Adipose tissue (tissue), 3 donors: ENCODE results near the gene UBL5. TPM values are rescaled to one million over a fixed set of nuclear protein-coding genes. Genes with fewer than 3 reads are reported as not detected.

Source experiments
- H3K27ac ChIP-seq: one replicate; pipeline ENCODE4 v1.5.1; 2013; ENCODE audit warnings: low read depth, low read length
- WGBS, 3 donors: extraction: QIAGEN DNeasy Blood & Tissue Kit; methylation state at CpG; one replicate each; pipeline ENCODE4 v1.1.7; 2013; 5-methylcytosine and 5-hydroxymethylcytosine counted together
- polyA plus RNA-seq, 3 donors: library from polyadenylated mRNA; stranded (reverse); fragments of 200-250 nt; gene quantifications; one replicate each; pipeline ENCODE4 v1.2.3, GENCODE V29; 2013
- donor health status: healthy with polysubstance abuse.
- donor health status: Bipolar disorder and iron deficiency.
- donor health status: healthy.

UBL5 gene
- polyA plus RNA-seq, 3 donors, result 276 to 718 (median 639) TPM

DNA sequence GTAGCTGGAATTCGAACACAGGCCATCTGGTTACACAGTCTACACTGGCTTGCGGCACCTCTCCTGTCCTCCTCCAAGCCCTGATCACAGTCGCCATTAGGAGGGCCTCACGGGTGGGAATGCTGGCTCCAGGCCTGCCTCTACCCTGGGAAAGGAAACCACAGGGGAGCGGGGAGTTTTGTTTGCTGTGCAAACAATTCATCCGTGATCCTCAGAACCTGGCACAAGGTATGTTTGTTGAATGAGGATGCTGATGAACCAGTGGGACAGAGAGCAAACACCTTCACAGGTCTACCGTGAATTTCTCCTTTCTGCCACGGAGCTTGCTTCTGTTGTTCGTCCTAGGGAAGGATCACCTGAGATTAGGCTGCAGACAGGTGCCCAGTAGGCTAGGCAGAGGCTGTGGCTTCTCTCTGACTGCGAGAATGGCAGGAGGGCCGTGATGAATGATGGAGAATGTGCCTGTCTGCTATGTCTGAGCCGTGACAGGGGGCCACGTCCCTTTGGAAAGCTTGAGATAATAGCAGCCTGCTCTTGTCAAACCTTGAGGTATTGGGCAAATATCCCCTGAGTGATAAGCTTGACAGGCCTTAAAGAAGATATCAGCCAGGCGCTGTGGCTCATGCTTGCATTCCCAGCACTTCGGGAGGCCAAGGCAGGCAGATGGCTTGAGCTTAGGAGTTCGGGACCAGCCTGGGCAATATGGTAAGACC is 44.1 kb downstream of the UBL5 start:
- H3K27ac ChIP-seq, result no peak overlapping the region
- 29 to 75% (median 74%) methylated on average over 16 of the region's 16 CpGs for WGBS, 3 donors

DNA sequence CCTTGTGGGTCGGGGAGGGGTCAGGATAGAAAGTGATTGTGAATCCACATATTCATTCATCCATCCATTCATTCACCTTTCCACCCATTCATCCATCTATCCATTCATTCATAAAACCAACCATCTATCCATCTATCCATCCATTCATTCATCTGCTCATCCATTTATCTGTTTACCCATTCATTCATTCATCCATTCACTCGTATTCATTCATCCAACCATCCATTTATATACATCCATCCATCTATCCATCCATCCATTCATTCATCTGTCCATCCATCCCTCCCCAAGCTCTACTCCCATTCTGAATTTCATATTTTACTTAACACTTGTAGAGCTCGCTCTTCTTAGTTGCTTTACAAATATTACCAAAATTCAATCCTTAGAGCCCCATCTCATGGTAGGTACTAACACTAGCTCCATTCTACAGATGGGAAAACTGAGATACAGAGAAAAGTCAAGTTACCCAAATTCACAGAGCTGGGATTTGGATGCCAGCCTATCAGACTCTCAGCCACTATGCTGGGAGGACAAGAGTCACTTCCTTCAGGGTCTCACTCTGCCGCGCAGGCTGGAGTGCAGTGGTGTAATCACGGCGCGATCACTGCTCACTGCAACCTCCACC is 45.0 kb downstream of the UBL5 start:
- WGBS, 3 donors, result 92 to 96% (median 96%) methylated on average over 8 of the region's 8 CpGs
- H3K27ac ChIP-seq, result no peak overlapping the region

DNA sequence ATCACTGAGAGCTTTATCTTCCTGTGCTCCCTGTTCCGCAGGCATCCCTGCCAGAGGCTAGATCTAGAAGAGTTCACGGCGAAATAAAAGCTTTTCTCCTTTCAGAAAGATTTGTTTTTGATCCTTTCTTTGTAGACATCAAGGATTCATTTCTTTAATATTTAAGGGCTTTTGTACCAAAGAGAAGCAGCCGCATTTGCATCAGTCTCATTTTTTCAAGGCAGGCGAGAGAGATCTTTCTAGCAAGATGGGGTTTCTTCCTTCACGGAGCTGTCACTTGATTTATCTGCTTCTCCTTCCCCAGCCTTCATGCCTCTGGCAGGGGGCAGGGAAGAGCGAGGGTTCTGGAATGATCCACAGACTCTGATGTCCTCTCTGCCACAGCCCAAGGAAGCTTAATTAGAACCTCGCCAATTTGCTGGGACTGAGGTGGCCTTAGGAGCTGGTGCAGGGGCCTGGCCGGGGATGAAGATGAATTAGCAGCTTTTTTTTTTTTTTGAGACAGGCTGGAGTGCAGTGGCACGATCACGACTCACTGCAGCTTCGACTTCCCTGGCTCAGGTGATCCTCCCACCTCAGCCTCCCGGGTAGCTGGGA is 47.4 kb downstream of the UBL5 start:
- 73 to 77% (median 75%) methylated on average over 13 of the region's 13 CpGs for WGBS, 3 donors
- H3K27ac ChIP-seq, result no peak overlapping the region

DNA sequence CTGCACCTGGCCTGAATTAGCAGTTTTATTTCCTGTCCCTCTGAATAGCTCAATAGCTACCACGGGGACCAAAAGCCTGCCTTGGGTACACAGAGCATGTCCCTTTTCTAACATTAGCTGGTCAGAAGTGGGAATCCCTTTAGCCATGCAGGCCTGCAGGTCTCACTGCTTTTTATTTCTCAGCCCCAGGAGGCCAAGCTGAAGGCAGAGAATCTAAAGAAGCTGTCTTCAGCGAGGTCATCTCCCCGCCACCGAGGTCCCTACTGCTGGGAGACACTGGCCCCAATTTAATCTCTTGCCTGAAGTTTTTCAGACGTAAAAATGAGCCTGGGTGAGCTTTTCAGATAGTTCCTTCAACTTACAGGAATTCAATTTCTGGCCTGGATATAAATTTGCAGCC is 48.1 kb downstream of the UBL5 start:
- no peak overlapping the region for H3K27ac ChIP-seq
- WGBS, 3 donors, result 73 to 78% (median 77%) methylated on average over 5 of the region's 5 CpGs

DNA sequence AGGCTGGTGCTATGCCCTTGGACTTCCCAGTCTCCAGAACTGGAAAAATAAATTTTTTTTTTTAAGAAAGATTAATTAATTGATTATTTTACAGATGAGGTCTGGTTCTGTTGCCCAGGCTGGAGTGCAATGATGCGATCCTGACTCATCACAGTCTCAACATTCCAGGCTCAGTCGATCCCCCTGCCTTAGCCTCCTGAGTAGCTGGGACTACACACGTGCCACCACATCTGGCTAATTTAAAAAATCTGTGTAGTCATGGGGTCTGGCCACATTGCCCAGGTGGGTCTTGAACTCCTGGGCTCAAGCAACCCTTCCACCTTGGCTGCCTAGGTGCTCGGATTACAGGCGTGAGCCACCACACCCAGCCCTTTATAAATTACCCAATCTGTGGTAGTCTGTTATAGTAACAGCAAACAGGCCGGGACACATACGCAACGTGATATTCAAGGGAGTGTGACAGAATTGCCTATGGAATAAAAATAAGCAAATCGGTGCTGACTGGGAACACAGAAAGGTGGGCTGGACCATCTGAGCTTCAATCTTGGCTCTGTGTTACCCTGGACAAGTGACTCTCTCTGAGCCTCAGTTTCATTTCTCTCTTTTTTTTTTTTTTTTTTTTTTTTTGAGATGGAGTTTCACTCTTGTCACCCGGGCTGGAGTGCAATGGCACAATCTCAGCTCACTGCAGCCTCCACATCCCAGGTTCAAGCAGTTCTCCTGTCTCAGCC is 50.2 kb downstream of the UBL5 start:
- H3K27ac ChIP-seq, result no peak overlapping the region
- WGBS, 3 donors, result 91 to 93% (median 91%) methylated on average over 10 of the region's 10 CpGs

DNA sequence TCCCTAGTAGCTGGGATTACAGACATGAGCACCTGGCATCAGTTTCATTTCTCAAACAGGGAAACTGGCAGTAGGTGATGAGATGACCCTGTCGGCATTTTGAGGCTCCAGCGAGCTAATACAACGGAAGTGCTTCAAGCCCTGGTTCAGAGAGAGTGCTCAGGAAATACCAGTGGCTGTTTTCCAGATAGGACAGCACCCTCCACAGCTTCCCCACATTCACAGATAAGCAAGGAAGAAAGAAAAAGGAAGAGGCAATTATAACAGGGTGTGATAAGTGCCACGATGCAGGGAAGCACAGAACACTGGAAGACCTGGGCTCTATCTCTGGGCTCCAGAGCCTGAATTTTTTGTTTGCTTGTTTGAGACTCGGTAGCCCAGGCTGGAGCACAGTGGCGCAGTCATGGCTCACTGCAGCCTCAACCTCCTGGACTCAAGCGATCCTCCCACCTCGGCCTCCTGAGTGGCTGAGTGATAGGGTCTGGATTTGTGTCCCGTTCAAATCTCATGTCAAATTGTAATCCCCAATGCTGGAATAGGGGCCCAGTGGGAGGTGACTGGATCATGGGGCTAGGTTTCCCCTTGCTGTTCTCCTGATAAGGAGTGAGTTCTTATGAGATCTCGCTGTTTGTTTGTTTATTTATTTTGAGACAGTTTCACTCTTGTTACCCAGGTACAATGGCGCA is 50.9 kb downstream of the UBL5 start:
- H3K27ac ChIP-seq, result no peak overlapping the region
- WGBS, 3 donors, result 76 to 84% (median 79%) methylated on average over 11 of the region's 11 CpGs

Other genes with a start within 250 kb of the UBL5 start
- 1 to 10 TPM; 2.4 to 6.0 (median 4.0) TPM for gene ZNF121, start 243.4 kb upstream of the UBL5 start, polyA plus RNA-seq
- gene ZNF561, start 206.7 kb upstream of the UBL5 start, polyA plus RNA-seq, result 10 to 100 TPM; 11.8 to 20.6 (median 17.0) TPM
- 1 to 10 TPM; 4.6 to 9.3 (median 7.3) TPM for gene ZNF562, start 152.8 kb upstream of the UBL5 start, polyA plus RNA-seq
- gene ZNF846, start 59.2 kb upstream of the UBL5 start, polyA plus RNA-seq, result 10 to 100 TPM in 1 of 3 donors, 1 to 10 TPM in 2; 2.6 to 10.1 (median 4.3) TPM
- gene FBXL12, start 8.8 kb upstream of the UBL5 start, polyA plus RNA-seq, result 10 to 100 TPM; 10.2 to 25.7 (median 19.3) TPM
- 100 to 1,000 TPM in 1 of 3 donors, 10 to 100 TPM in 2; 49.5 to 118 (median 83.0) TPM for gene PIN1, start 7.4 kb downstream of the UBL5 start, polyA plus RNA-seq
- gene OLFM2, start 108.6 kb downstream of the UBL5 start, polyA plus RNA-seq, result 10 to 100 TPM in 2 of 3 donors, 1 to 10 TPM in 1; 8.7 to 61.4 (median 17.2) TPM
- 10 to 100 TPM; 12.9 to 62.2 (median 43.2) TPM for gene COL5A3, start 182.6 kb downstream of the UBL5 start, polyA plus RNA-seq
- under 1 TPM in 1 of 3 donors, not detected in 2; 0.12 TPM for gene RDH8, start 185.6 kb downstream of the UBL5 start, polyA plus RNA-seq